NCI-H1092 treated with DMSO at 0.1 percent for 48 hours (cell line): ENCODE measurements around the gene SREK1IP1.
"Not testable (repeated sequence)": the region's sequence is repeated elsewhere in the genome, so short reads cannot be mapped to it uniquely, and the experiment has no call there.

Experiments used
- DNase-seq: peaks from one replicate; lab custom pipeline; 2025; lab: John Stamatoyannopoulos, UW

SREK1IP1 gene

GRCh38 chr5:64763948-64764503, 4.5 kb downstream of the SREK1IP1 start:
- no peak for DNase-seq

DNA sequence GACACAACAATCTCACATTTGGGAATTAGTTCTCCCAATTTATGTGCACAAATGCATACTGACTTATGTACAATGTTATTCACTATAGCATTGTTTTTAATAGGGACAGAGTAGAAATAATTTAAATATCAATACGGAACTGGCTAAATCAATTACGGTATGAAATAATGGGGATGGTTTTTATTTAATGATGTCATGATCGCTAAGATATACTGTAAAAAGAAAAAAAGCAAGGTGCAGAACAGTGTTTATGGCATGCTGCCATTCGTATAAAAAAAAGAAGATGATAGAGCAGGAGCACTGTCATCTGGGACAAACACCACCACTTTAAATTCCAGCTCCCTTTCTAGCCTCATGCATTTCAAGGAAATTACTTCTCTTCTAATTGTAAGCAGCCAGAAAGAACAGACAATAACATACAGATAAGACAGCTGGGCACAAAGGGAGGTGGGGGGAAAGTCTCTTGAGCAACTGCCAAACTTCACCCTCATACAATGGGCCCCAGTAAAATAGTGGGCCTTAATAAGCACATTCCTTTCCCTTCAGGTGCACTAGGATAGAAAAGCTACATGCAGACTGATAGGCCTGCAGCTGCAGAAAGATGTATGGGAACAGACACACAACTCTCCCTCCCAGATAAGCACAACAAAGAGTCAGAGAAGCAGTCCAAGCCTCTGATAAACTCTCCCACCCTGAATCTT, 8.4 kb downstream of the SREK1IP1 start:
- no peak for DNase-seq

DNA sequence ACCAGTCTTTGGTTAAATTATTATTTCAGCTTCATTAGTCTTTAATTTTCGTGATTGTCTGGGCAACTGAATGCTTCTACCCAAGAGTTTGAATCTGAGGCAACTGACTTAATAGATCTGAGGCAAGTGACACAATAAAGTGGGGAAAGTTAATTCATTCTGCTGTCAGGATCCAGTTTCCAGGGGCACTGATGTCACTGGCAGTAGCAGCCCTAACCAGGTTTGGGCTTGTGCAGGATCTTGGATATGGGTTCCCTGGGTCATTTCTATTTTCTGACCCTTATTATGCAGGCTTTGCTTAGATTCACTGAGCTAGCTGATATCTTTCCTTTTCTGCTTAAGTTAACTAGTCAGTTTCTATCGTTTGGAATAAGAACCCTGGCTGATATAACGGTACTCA, 9.6 kb downstream of the SREK1IP1 start:
- DNase-seq = no peak

GRCh38 chr5:64754066-64754465, 14.4 kb downstream of the SREK1IP1 start:
- DNase-seq = no peak

- no peak for DNase-seq
These were observed 19.1 kb downstream of the SREK1IP1 start for GRCh38 chr5:64749385-64749784.

DNA sequence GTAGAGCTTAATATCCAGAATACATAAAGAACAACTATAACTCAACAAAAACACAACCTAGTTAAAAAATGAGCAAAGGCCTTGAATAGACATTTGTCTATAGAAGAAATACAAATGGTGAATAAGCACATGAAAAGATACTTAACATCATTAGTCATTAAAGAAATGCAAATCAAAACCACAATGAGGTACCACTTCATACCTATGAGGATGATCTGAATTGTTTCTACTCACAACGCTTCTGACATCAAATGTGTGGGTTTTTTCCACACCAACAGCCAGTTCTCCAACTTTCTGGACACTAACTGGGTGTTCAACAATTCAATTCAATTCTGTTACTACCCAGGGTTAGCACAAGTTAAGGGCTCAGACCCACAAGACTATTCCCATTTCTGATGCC, 22.0 kb downstream of the SREK1IP1 start:
- DNase-seq = no peak

- no peak for DNase-seq
These were observed 23.6 kb downstream of the SREK1IP1 start for GRCh38 chr5:64744914-64745313.

- no peak for DNase-seq
These were observed 25.7 kb downstream of the SREK1IP1 start for GRCh38 chr5:64742821-64743220.

- no peak for DNase-seq
These were observed 26.1 kb downstream of the SREK1IP1 start for GRCh38 chr5:64742411-64742810.

DNA sequence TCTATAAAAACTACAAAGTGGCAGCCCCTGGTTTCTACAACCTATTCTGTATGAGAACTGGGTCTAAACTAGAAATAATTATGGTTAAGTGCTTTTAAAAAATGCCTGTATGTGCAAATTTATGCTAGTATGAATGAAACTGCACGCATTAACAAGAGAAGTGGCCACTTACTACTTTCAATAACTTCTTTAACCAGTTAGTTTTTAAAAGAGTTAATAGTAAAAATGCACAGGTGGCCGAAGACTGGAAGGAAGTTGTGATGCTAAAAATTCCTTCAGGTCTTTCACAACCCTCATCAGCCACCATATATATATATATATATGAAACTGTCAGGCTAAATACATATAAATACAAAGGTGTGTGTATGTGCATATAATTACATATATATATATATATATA, 41.3 kb downstream of the SREK1IP1 start:
- DNase-seq = no peak

DNA sequence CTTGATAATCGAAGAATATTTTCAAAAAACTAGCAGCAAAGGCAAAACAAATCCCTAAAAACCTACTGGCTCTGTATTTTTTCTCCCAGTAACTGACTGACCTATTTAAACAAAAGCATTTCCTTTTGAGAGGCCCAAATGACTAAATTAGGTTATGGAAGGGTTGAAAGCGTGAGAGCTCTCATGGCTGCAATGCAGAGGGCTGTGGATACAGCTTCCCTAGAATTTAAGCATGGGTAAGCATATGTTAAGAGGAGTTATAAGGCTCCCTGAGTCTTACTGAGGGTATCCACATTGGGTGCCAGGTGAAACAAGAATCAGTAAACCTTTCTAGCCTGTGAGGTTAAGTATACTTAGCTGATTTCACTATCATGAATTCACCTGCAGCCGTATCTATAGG, 45.9 kb downstream of the SREK1IP1 start:
- no peak for DNase-seq

- DNase-seq = not testable (repeated sequence)
These were observed 54.0 kb downstream of the SREK1IP1 start for GRCh38 chr5:64714495-64714894.

GRCh38 chr5:64707191-64707590, 61.3 kb downstream of the SREK1IP1 start:
- no peak for DNase-seq

DNA sequence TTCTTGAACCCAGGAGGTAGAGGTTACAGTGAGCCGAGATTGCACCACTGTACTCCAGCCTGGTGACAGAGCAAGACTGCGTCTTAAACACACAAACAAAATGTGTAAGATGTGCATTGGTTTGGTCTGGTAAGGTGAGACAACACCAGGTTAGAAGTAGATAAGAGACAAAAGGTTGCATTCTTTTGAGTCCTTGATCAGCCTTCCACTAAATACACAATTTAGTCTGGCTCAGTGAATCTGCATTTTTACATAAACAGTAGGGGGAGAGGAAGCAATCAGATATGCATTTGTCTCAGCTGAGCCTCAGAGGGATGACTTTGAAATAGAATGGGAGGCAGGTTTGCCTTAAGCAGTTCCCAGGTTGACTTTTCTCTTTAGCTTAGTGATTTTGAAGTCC, 62.4 kb downstream of the SREK1IP1 start:
- not testable (repeated sequence) for DNase-seq

- no peak for DNase-seq
These were observed 67.7 kb downstream of the SREK1IP1 start for GRCh38 chr5:64700765-64701164.

- DNase-seq = not testable (repeated sequence)
These were observed 72.1 kb downstream of the SREK1IP1 start for GRCh38 chr5:64696414-64696813.

- DNase-seq = no peak
These were observed 74.9 kb downstream of the SREK1IP1 start for GRCh38 chr5:64693636-64694035.

DNA sequence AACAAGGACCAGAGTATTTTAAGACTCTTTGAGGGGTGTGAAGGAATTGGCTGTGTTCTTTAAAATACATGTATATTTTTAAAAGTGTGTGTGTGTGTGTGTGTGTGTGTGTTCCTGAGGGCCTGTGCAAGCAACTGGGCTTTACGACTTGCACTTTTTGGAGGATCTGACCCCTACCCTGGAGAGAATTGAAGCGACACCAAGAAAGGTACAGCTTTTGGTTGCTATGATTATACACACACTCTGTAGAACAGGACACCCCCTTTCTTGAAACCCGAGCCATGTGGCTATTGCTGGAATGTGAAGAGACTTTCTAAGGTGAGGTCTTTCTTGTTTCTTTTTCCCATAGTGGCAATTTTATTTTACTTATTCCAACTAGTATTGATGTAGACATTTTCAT, 77.2 kb downstream of the SREK1IP1 start:
- no peak for DNase-seq

GRCh38 chr5:64690417-64691151, 77.9 kb downstream of the SREK1IP1 start, which contains the start of gene SHISAL2B:
Gene SHISAL2B, plus strand, starts transcription at chr5:64690503. Its CDS starts 121 bp downstream, at chr5:64690624.
- peak; percentile 68 for DNase-seq

DNA sequence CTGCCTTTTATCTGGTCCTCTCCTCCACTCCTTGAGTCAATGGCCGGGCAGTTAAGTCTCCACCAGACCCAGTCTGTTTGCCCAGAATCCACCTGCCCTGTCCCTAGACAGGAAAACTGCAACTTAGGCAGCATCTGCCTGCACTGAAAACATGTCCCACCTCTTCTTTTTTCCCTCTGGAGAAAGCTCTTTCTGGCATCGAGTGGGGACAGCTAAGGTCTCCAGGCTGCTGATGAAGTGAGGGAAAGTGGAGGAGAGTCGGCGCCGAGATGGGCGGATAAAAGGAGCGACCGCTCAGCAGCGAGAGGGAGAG, 78.4 kb downstream of the SREK1IP1 start:
- no peak for DNase-seq

DNA sequence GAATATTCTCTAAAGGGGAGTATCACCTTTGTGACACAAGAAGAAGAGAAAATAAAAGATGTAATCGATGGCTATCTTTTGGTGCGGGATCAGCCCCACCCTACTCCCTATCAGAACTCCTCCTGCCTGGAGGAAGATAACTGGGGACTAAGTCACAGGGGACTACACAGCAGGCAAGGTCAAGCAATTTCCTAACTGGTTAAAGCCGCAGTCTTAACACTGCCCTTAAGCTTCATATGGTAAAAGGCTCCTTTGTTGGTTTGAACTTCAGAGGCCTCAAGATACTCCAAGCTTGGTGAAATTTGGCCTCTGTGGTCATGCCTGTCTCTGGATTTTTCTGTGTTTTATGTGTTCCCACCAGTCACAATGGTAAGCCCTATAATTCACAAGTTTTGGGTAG, 79.5 kb downstream of the SREK1IP1 start:
- DNase-seq = no peak

GRCh38 chr5:64688391-64688790, 80.1 kb downstream of the SREK1IP1 start:
- no peak for DNase-seq

DNA sequence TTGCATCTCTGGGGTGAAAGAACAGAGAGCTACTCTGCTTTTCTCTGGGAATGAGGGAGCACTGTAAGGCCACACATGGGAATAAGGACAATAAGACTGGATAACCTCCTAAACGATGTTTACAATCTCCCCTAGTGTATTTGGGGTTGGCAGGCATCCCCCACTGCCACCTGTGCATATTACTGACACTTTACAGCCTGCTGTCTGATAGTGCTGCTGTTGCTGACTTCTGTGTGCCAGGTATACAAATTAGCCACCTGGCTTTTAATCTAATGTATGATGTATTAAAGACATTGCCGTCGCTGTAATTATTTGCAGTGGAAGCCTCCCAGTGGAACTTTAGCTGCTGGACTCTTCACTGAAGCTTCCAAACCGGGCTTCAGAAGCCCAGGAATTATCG, 82.6 kb downstream of the SREK1IP1 start:
- peak; percentile 22 for DNase-seq
